HG02588 (cell line): ENCODE results near the gene SORCS2.

Experiments
- ATAC-seq: cut with Tn5 transposase; IDR thresholded peaks from one replicate; pipeline ENCODE4 v1.9.1; 2021; ENCODE audit warnings: mild to moderate bottlenecking, moderate library complexity; ENCODE audit not compliant: unreplicated experiment

SORCS2 gene

GRCh38 chr4:7422151-7422897 lies 230.0 kb downstream of the SORCS2 start:
- no peak for ATAC-seq

DNA sequence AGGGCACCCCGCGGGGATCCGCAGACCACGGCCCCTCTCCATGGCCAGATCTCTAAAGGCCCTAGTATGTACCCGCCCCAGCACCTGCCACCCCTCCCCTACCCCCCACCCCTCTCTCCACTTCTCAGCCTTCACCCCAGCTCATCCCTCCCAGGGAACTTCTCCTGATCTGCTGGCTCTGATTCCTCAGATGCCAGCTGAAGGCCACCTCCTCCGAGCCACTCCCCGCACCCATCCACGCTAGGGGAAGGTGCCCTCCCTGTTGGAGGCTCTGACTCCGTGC lies 230.5 kb downstream of the SORCS2 start:
- ATAC-seq: no peak

DNA sequence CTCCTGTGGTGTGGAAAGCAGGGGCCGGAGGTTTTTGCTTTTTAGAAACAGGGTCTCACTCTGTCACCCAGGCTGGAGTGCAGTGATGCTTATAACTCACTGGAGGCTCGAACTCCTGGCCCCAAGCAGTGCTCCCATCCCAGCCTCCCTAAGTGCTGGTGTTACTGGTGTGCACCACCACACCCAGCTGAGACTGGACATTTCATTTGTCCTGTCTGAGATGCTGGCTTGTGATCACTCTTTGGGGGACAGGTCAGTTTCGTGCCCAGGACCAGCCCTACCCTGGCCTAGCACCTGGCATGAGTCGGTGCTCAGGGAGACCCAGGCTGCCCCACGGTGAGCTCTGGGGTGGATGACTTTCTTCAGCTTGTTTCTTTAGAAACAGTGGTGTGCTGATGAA lies 231.1 kb downstream of the SORCS2 start:
- no peak for ATAC-seq

DNA sequence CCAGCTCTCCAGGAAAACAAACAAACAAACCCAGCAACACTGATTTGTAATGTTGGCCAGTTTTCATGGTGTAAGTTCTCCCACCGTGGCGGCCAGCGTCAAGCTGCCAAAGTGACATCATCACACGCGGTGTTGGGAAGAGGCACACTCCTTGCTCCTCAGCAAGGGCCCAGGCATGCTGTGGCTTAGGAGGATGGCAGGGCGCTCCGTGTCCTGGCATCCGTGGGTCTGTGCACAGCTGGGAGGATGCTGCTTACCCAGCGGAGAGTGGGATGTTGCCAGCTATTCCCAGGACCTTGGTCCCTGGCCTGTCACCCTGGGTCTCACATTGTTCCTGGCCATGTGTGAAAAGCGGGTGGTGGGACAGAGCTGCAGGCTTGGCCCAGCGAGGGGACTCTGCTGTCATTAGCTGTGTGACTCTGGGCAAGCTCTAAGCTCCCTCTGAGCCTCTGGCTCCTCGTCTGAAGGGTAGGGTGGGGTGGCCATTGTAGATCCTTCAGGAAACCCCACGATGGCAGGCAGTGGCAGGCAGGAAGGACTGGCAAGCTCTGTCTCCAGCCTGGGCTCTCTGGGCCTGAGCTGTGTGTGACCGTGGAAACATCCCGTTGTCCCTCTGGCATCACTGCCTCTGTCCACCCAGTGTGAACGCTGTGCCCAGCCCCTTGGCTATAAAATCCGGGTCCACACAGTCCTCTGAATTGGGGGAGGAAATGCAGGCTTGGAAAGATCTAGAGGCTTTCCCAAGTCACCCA lies 231.6 kb downstream of the SORCS2 start:
- no peak for ATAC-seq

DNA sequence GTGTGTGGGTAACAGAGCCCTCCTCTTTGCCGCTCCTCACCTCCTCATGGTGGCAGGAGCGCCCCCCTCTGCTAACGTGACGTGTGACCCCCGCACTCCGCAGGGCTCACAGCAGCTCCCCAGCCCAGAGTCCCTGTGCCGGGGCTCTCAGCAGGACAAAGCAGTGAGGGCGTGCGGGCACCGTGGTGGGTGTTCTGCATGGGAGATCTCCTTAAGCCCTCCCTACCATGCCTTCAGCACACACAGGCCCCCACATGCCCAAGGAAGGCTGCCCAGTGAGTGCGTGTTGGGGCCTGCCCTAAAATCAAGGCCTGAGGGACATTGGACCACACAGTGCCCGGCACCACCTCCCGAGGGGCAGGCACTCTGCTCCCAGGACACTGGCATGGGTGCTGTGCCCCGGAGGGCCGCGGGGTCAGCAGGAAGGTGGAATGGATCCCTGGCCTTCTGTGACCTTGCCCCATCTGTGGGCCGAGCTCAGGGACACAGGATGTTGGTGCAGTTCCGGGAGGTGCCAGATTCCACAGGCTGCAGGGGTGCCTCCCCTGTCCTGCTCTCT lies 232.3 kb downstream of the SORCS2 start:
- ATAC-seq: no peak

DNA sequence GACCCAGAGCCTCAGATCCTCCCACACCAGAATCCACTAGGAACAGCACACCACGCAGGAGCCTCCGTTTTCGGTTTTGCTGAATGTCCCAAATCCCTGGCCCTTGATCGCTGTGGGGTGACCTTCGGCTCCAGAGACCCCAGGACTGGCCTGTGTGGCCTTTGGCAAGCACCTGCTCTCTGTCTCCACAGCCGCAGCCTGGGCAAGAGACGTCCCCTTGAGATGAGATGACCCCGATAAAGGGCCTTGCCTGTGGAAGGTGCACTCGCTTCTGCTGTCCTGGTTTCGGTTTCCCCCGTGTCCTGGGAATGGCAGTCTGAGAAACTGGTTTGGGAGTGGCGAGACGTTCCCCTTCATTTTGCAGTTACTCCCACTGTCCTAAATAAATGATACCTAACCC lies 232.8 kb downstream of the SORCS2 start:
- ATAC-seq: no peak

GRCh38 chr4:7425591-7426468 lies 233.5 kb downstream of the SORCS2 start:
- ATAC-seq: no peak

- ATAC-seq: no peak
These were observed 234.3 kb downstream of the SORCS2 start for GRCh38 chr4:7426525-7427171.

DNA sequence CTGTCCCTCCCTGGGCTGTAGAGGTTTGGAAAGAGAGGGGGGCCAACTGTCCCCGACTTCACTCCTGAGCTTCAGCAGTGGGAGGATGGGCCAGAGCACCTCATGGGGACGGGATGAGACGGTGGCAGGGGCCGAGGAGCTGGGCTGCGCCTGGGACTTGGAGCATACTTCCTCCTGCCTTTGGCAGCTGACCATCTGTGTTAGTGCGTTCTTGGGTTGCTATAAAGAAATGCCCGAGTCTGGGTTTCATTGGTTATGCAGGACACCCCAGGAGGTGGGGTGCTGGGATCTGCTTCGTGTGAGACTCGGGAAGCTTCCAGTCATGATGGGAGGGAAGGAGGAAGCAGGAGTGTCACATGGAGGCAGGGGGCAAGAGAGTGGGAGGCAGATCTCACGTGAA lies 235.0 kb downstream of the SORCS2 start:
- no peak for ATAC-seq

DNA sequence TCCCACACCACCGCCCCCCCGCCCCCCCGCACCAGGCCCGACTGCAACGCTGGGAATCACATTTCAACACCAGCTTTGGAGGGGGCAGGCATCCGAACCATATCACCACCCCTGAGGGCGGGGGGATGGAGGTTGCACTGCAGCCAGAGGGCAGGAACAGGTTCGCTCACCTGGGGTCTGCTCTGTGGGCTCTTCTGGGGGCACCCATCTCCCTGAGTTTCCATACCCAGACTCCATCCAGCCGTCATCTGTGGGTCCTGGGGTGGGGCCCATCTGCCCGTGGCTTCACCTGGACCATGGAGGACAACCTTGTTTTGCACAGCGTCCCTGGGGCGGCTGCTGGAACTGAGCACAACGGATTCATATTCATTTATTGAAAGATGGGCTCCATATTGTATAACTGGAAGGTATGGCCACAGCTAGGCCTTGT lies 235.5 kb downstream of the SORCS2 start:
- no peak for ATAC-seq

DNA sequence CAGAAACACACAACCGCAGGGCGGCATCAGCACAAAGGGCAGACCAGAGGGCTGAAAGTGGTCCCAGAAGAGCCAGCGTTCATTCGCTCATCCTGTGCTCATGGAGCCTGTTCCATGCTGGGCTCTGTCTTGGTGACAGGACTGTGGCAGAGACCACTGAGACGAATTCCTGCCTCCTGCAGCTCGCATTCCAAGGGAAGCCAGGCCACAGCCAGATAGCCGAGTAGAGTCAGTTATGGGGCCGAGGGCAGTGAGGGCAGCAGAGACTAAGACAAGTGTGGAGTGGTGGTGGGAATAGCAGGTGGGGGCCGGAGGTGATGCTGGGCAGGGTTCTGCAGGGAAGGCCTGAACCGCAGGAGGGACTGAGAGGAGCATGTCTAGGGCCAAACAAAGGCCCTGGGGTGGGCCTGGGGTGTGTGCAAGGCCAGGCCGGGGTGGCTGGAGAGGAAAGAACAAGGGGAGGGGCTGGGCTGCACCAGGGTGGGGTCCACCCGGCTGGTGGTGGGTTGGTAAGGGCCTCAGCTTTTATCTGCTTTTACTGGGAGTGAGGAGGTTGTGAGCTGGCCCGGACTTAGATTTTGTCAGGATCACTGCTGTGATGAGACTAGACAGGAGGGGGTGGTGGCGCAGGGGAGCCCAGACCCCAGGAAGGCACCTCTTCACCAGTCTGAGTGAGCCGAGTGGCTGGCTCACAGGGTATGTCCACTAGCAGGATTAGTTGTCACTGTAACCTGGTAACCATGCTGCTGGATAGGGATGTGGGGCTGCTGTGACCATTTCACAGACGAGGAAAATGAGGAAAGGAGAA lies 236.1 kb downstream of the SORCS2 start:
- ATAC-seq: no peak

DNA sequence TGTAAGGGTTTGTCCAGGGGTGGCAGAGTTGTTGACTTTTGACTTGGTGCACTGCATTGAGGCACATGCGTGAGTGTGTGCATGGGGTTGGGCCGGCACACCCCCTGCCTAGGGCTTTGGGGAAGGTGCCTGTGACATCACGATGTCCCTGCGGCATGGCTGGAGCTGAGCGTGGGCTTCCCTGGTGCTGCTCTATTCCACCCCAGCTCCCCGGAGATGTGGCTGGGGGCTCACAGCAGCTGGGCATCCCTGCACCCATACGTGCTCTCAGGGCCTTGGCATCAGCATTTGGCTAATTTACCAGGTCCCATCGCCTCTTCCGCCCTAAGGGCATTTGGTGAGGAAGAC lies 236.7 kb downstream of the SORCS2 start:
- no peak for ATAC-seq

DNA sequence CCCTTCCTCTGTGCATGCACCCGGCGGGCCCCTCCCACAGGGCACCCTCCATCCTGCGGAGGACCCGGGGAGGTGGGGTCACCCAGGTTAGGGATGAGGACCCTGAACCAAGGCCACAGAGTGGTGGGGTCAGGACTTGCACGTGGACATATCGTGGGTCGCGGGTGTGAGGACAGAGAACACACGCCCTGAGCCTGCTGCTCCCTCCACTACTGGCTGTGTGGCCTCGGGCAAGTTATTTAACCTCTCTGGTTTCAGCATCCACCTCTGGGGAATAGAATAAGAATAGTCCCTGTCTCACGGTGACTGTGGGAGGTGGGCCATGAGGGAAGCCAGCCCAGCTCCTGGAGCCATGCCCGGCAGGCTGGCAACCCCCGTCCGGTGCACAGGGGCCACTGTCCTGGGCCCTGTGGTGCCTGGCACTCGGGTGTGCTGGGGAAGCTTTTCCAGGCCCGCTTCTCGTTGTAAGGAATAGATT lies 237.3 kb downstream of the SORCS2 start:
- no peak for ATAC-seq

- ATAC-seq: no peak
These were observed 238.1 kb downstream of the SORCS2 start for GRCh38 chr4:7430368-7430964.

DNA sequence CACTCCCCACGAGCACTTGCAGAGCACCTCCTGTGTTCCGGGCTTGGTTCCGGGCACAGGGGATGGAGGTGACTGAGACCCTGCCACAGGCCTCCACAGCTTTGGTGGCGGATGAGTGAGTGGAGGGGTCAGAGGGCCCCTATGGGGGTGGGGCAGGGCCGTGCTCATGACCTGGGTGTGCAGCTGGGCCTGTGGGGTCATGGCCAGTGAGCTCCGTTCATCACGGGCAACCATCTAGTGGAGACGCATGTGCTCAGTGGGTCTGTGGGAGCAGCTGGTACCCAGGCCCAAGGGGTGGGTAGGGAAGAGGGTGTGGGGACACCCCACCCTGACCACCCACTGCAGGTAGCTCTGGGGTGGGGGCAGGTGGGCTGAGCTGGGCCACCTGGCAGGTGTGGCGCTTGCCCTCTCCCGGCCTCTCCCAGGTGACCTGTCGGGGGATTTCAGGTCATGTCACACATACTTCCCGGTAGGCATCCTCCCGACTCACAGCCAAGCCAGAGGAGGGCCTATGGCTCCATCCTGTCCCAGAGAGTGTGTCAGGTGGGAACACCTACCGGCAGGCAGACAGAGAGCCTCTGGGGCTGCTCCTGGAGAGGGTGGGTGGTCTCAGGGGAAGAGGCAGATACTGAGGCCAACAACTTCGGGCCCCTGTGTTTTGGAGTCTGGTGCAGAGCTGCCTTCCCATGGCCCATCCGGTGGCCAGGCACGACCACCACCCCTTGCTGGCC lies 238.8 kb downstream of the SORCS2 start:
- no peak for ATAC-seq

DNA sequence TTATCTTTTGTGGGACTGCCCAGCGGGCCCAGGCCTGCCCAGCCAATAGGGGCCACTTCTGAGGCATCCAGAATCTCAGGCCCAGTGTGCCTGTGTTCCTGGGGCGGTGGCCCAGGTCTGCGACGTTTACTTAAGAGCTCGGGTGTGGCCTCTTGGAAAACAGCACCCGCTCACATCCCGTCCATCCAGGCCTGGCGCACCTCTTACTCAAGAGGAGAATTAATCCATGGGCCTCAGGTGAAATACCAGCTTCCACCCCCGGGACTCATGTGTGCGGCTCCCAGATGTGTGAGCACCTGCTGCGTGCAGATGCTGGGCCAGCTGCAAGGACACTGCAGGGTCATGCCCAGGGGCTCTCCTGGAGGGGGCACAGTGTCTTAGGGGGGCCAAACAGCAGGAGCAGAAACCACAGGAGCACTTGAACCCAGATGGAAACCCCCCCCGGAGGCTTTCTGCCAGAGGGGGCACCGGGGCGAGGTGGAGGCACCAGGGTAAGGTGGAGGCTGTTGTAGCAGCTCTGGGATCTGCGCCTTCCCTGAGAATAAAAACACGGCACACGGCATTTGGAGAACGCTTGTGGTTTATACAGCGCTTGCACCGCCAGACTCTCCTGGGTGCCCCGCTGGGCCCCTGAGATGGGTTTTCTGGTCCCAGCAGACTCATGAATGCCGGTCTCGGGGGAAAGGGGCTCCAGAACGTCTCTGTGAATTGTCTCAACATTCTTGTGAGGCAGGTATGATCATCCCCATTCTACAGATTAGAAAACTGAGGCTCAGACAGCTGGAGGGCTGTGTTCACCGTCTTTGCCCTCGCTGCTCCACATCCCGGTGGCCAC lies 239.6 kb downstream of the SORCS2 start:
- ATAC-seq: no peak

DNA sequence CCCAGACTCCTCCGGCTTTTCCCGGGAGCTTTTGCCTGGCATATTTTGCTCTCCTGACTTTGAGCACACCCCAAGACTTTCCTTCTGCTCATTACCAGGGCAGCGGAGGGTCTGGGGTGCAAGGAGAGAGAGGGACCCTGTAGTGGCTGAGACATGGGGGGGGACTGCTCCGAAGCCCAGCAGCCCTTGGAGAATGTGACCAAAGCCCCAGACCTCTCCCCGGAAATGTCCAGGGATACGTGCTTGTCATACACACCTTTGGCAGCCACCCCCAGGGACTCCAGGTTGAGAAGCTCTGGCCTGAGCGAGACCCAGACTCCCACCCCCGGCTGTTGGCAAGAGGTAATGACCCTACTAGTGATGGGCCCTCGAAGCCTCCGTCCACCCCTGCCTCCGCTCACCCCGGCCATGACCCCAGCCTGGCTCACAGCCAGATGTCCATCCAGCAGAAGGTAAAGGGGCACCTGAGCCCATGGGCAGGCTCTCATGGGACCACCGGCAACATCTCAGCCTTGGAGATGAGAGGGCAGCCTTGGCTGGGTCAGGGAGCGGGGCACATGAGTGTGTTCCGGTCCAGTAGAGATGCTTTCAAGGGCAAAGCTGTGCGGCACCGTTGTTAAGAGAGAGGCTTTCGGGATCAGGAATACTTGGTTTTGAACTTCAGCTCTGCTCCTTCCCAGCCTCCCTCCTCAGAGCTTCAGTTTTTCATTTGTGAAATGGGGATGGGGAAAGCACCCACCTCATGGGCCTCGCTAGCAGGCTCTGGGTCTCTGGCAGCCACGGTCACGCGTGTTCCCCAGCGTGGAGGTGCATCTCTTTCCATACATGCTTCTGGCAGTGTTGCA lies 240.4 kb downstream of the SORCS2 start:
- no peak for ATAC-seq
